Stimulated activated CD4-positive, alpha-beta T cell treated with anti-CD3 and anti-CD28 coated beads, Interleukin-15, amount 100 ng/mL, for 48 hours (primary cell): ENCODE measurements around the gene MARCHF2.

Source experiments
- DNase-seq, 2 donors: peaks; one replicate each; pipeline ENCODE4 v3.0.0-alpha.2; 2020; ENCODE audit warnings: low read depth in 2 of 2

MARCHF2 gene

GRCh38 chr19:8477889-8478288 is 64.8 kb downstream of the MARCHF2 start:
- no peak for DNase-seq

GRCh38 chr19:8478598-8478997 is 65.5 kb downstream of the MARCHF2 start:
- no peak for DNase-seq

GRCh38 chr19:8481201-8481600 is 68.1 kb downstream of the MARCHF2 start:
- no peak for DNase-seq

- DNase-seq, result no peak
Measured at GRCh38 chr19:8481616-8482015, 68.5 kb downstream of the MARCHF2 start.

- DNase-seq, result no peak
Measured at GRCh38 chr19:8482696-8483095, 69.6 kb downstream of the MARCHF2 start.

GRCh38 chr19:8483165-8483564 is 70.1 kb downstream of the MARCHF2 start:
- no peak for DNase-seq

GRCh38 chr19:8484331-8484894 is 71.3 kb downstream of the MARCHF2 start:
- no peak for DNase-seq

- no peak for DNase-seq
Measured at GRCh38 chr19:8485561-8486371, 72.7 kb downstream of the MARCHF2 start.

GRCh38 chr19:8486661-8487136 is 73.6 kb downstream of the MARCHF2 start:
- DNase-seq, result no peak

- peak; percentile 36 to 66 for DNase-seq
Measured at GRCh38 chr19:8487137-8487851, 74.2 kb downstream of the MARCHF2 start.

GRCh38 chr19:8488365-8488764 is 75.3 kb downstream of the MARCHF2 start:
- no peak for DNase-seq
